ENCODE measurements around the gene LBHD2. TPM values are rescaled to one million over a fixed set of nuclear protein-coding genes. Genes with fewer than 3 reads are reported as not detected.
A peak's percentile ranks its signal among the peaks of the same experiment; 100 is the strongest.

The LBHD2 gene
- total and polyA plus RNA-seq, 11 donors: 0.19 TPM; not detected in 10

- H3K9me3 ChIP-seq: no peaks in the 10 kb centered on the region
- no peaks in the 10 kb centered on the region for H3K27me3 ChIP-seq
- TF ChIP-seq, protein P1, sequence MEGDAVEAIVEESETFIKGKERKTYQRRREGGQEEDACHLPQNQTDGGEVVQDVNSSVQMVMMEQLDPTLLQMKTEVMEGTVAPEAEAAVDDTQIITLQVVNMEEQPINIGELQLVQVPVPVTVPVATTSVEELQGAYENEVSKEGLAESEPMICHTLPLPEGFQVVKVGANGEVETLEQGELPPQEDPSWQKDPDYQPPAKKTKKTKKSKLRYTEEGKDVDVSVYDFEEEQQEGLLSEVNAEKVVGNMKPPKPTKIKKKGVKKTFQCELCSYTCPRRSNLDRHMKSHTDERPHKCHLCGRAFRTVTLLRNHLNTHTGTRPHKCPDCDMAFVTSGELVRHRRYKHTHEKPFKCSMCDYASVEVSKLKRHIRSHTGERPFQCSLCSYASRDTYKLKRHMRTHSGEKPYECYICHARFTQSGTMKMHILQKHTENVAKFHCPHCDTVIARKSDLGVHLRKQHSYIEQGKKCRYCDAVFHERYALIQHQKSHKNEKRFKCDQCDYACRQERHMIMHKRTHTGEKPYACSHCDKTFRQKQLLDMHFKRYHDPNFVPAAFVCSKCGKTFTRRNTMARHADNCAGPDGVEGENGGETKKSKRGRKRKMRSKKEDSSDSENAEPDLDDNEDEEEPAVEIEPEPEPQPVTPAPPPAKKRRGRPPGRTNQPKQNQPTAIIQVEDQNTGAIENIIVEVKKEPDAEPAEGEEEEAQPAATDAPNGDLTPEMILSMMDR (IDR thresholded peaks at IDR 0.05): no peak
- TF ChIP-seq POLR2A (IDR thresholded peaks at IDR 0.05): no peak
- DNase-seq: no peak
- intact Hi-C loops (cut with DNase I): no loop called here
- no peak overlapping the region for H3K4me3 ChIP-seq
- no peaks in the 10 kb centered on the region for H3K36me3 ChIP-seq
- no peak overlapping the region for H3K27ac ChIP-seq
- WGBS, 4 donors: 75 to 88% (median 79%) methylated on average over 6 of the region's 6 CpGs
- peaks cover 6 to 32% (median 19%) of the 10 kb centered on the region in 12 donors for H3K4me1 ChIP-seq
- ATAC-seq: no peak
Observed at GRCh38 chr14:103061482-103061976, 22.5 kb upstream of the LBHD2 start.

GRCh38 chr14:103064436-103064835 lies 19.6 kb upstream of the LBHD2 start:
- H3K27me3 ChIP-seq: no peaks in the 10 kb centered on the region
- 89 to 95% (median 92%) methylated on average over 4 of the region's 4 CpGs for WGBS, 4 donors
- no peaks in the 10 kb centered on the region for H3K36me3 ChIP-seq
- H3K4me3 ChIP-seq: no peak overlapping the region
- peaks cover 0 to 31% (median 10%) of the 10 kb centered on the region in 12 donors for H3K4me1 ChIP-seq
- intact Hi-C loops (cut with DNase I): no loop called here
- H3K9me3 ChIP-seq: no peaks in the 10 kb centered on the region
- TF ChIP-seq POLR2A (IDR thresholded peaks at IDR 0.05): no peak
- no peak overlapping the region for H3K27ac ChIP-seq
- ATAC-seq (no peak), DNase-seq (no peak)

DNA sequence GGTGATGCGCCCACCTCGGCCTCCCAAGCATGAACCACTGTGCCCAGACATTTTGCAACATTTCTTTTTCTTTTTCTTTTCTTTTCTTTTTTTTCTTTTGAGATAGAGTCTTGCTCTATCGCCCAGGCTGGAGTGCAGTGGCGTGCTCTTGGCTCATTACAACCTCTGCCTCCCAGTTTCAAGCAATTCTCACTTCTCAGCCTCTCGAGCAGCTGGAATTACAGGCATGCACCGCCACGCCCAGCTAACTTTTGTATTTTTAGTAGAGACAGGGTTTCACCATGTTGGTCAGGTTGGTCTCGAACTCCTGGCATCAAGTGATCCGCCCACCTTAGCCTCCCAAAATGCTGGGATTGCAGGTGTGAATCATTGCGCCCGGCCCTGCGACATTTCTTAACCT lies 19.0 kb upstream of the LBHD2 start:
- no peaks in the 10 kb centered on the region for H3K9me3 ChIP-seq
- H3K4me1 ChIP-seq: peaks cover 0 to 26% (median 9%) of the 10 kb centered on the region in 12 donors
- H3K36me3 ChIP-seq: no peaks in the 10 kb centered on the region
- 93 to 96% (median 94%) methylated on average over 12 of the region's 12 CpGs for WGBS, 4 donors
- no peak for ATAC-seq
- no peak for DNase-seq
- H3K4me3 ChIP-seq: no peak overlapping the region
- no peak overlapping the region for H3K27ac ChIP-seq
- intact Hi-C loops (cut with DNase I): no loop called here
- no peak for TF ChIP-seq POLR2A (IDR thresholded peaks at IDR 0.05)
- TF ChIP-seq, protein P1 (IDR thresholded peaks at IDR 0.05): no peak
- no peaks in the 10 kb centered on the region for H3K27me3 ChIP-seq

GRCh38 chr14:103065861-103066260 lies 18.1 kb upstream of the LBHD2 start:
- peaks cover 0 to 25% (median 9%) of the 10 kb centered on the region in 12 donors for H3K4me1 ChIP-seq
- H3K4me3 ChIP-seq: no peak overlapping the region
- ATAC-seq (no peak), DNase-seq (no peak)
- no peak for TF ChIP-seq POLR2A (IDR thresholded peaks at IDR 0.05)
- TF ChIP-seq, protein P1 (IDR thresholded peaks at IDR 0.05): no peak
- intact Hi-C loops (cut with DNase I): no loop called here
- no peaks in the 10 kb centered on the region for H3K9me3 ChIP-seq
- H3K36me3 ChIP-seq: no peaks in the 10 kb centered on the region
- WGBS, 4 donors: 73 to 87% (median 76%) methylated on average over 6 to 7 of the region's 7 CpGs
- no peaks in the 10 kb centered on the region for H3K27me3 ChIP-seq
- peak overlapping the region in 3 of 12 donors; percentile 31 to 59 (median 34) for H3K27ac ChIP-seq

DNA sequence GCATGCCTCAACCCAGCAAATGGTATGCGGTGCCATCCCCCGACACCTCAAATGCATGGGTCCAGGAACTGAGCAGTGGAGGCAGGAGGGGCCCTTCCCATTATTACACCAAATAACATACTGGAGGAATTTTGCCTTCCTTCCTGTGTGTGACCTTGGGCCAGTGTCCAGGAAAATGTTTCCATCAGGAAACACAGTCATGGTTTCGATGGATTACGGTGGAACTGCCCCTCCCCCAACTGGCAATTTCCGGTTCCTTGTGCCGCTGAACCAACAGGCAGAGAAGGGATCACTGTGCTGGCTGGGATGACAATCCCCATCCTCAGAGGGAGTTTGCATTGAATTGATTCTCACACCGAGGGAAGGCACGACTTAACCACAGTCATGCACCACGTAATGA lies 17.6 kb upstream of the LBHD2 start:
- Histone ChIP-seq H3K4me3 (no peak overlapping the region), H3K27me3 (no peaks in the 10 kb centered on the region), H3K27ac (peak overlapping the region in 5 of 12 donors; percentile 3 to 59 (median 44)), H3K9me3 (no peaks in the 10 kb centered on the region), H3K4me1 (peaks cover 0 to 27% (median 9%) of the 10 kb centered on the region in 12 donors), H3K36me3 (no peaks in the 10 kb centered on the region)
- peak; percentile 18 to 79 (median 40) for ATAC-seq
- TF ChIP-seq POLR2A (IDR thresholded peaks at IDR 0.05): no peak
- TF ChIP-seq, protein P1 (IDR thresholded peaks at IDR 0.05): no peak
- peak in 4 of 5 donors; percentile 49 to 74 (median 72) for DNase-seq
- whole genome bisulfite sequencing, 4 donors: 39 to 72% (median 51%) methylated on average over 9 of the region's 9 CpGs
- intact Hi-C loops (cut with DNase I): no loop called here
